IMR-90 (cell line): Measurements from ENCODE around the gene ARF5. TPM values are rescaled to one million over a fixed set of nuclear protein-coding genes. Genes with fewer than 3 reads are reported as not detected.

Experiments
- ATAC-seq: fragments of 200-7000 bp; cut with Tn5 transposase; 2 replicates; pipeline ENCODE4 v1.9.1; 2020; ENCODE audit warnings: low read depth, mild to moderate bottlenecking, moderate library complexity
- BruUV-seq: library from RNA; stranded (reverse); fragments of 400-500 nt; replicated peaks from 2 replicates; lab custom pipeline; 2021; lab: Mats Ljungman, UMichigan
- CTCF ChIA-PET: fragments of 300-600 bp; formaldehyde crosslinking; extraction: SDS; loops from one replicate; lab custom pipeline; 2021; ENCODE audit warnings: antibody characterized with exemption; lab: Yijun Ruan, JAX
- POLR2A ChIA-PET: fragments of 300-600 bp; sonication (Branson Sonifier 250); formaldehyde crosslinking; loops from one replicate; lab custom pipeline; 2022; ENCODE audit warnings: antibody characterized with exemption; ENCODE audit not compliant: unreplicated experiment; lab: Charles Lee
- DNase-seq: peaks from one replicate; pipeline ENCODE4 v3.0.0; 2013
- H2AFZ ChIP-seq: replicated peaks from 2 replicates; pipeline ENCODE3; 2013; ENCODE audit warnings: low read length, mild to moderate bottlenecking; ENCODE audit not compliant: poor library complexity
- H2AK5ac ChIP-seq: 2 replicates; pipeline ENCODE4 v1.6.1; 2013; ENCODE audit warnings: low read depth, low read length, inconsistent platforms
- H2AK9ac ChIP-seq: replicated peaks from 2 replicates; pipeline ENCODE3; 2013; ENCODE audit warnings: mild to moderate bottlenecking, low read depth, low read length, moderate library complexity; ENCODE audit not compliant: poor library complexity
- H2BK120ac ChIP-seq: 2 replicates; pipeline ENCODE4 v1.6.1; 2013; ENCODE audit warnings: low read depth, low read length, inconsistent platforms
- H2BK15ac ChIP-seq: 3 replicates; pipeline ENCODE4 v1.6.1; 2013; ENCODE audit warnings: low read depth, low read length, inconsistent platforms
- H2BK20ac ChIP-seq: 2 replicates; pipeline ENCODE4 v1.6.1; 2013; ENCODE audit warnings: low read depth, mild to moderate bottlenecking, inconsistent platforms, low read length, moderate library complexity
- H2BK5ac ChIP-seq: 2 replicates; pipeline ENCODE4 v1.6.1; 2013; ENCODE audit warnings: mild to moderate bottlenecking, low read depth, low read length, inconsistent platforms; ENCODE audit not compliant: poor library complexity, severe bottlenecking
- H3K14ac ChIP-seq: replicated peaks from 2 replicates; pipeline ENCODE4 v1.6.1; 2013; ENCODE audit warnings: low read depth, low read length, inconsistent platforms
- H3K18ac ChIP-seq: 2 replicates; pipeline ENCODE4 v1.6.1; 2013; ENCODE audit warnings: low read depth, low read length, control low read depth
- H3K23ac ChIP-seq: 2 replicates; pipeline ENCODE4 v1.6.1; 2013; ENCODE audit warnings: low read depth, low read length, inconsistent platforms
- H3K27ac ChIP-seq: 2 replicates; pipeline ENCODE4 v1.5.1; 2013; ENCODE audit warnings: mild to moderate bottlenecking, control low read depth, low read length; ENCODE audit not compliant: insufficient read depth
- H3K27me3 ChIP-seq: 2 replicates; pipeline ENCODE4 v1.6.1; 2013; ENCODE audit warnings: low read length; ENCODE audit not compliant: control insufficient read depth, insufficient read depth
- H3K36me3 ChIP-seq: 2 replicates; pipeline ENCODE4 v1.6.1; 2013; ENCODE audit warnings: low read length, mixed read lengths; ENCODE audit not compliant: control insufficient read depth, insufficient read depth
- H3K4ac ChIP-seq: 2 replicates; pipeline ENCODE4 v1.6.1; 2013; ENCODE audit warnings: low read depth, low read length, inconsistent platforms
- H3K4me1 ChIP-seq: 2 replicates; pipeline ENCODE4 v1.6.1; 2013; ENCODE audit warnings: low read length, mixed read lengths; ENCODE audit not compliant: control insufficient read depth, insufficient read depth
- H3K4me2 ChIP-seq: 2 replicates; pipeline ENCODE4 v1.6.1; 2013; ENCODE audit warnings: low read depth, mild to moderate bottlenecking, control low read depth, low read length, moderate library complexity
- H3K4me3 ChIP-seq: 2 replicates; pipeline ENCODE4 v1.5.1; 2013; ENCODE audit warnings: low read depth, mild to moderate bottlenecking, control low read depth, low read length, moderate library complexity; ENCODE audit not compliant: insufficient read depth
- H3K56ac ChIP-seq: 2 replicates; pipeline ENCODE4 v1.6.1; 2013; ENCODE audit warnings: low read length, inconsistent platforms; ENCODE audit not compliant: insufficient read depth; ENCODE audit errors: extremely low read depth
- H3K79me1 ChIP-seq, 2 experiments: 2 replicates each; pipeline ENCODE4 v1.6.1; 2013; ENCODE audit warnings: low read length in 2 of 2, inconsistent platforms in 1 of 2, low read depth in 1 of 2
- H3K9ac ChIP-seq: 2 replicates; pipeline ENCODE4 v1.6.1; 2013; ENCODE audit warnings: low read depth, low read length, control low read depth
- H3K9me1 ChIP-seq: 2 replicates; pipeline ENCODE4 v1.6.1; 2013; ENCODE audit warnings: low read length, inconsistent platforms; ENCODE audit not compliant: insufficient read depth
- H3K9me3 ChIP-seq: 2 replicates; pipeline ENCODE4 v1.6.1; 2013; ENCODE audit warnings: low read length; ENCODE audit not compliant: control insufficient read depth, insufficient read depth
- H4K20me1 ChIP-seq: 2 replicates; pipeline ENCODE4 v1.6.1; 2013; ENCODE audit warnings: low read length, inconsistent platforms; ENCODE audit not compliant: insufficient read depth
- H4K5ac ChIP-seq: 2 replicates; pipeline ENCODE4 v1.6.1; 2013; ENCODE audit warnings: mild to moderate bottlenecking, low read depth, low read length, control low read depth
- H4K8ac ChIP-seq, 2 experiments: 2 replicates each; pipeline ENCODE4 v1.6.1; 2013; ENCODE audit warnings: low read depth in 2 of 2, low read length in 2 of 2, control low read depth in 1 of 2, inconsistent platforms in 1 of 2
- H4K91ac ChIP-seq: 2 replicates; pipeline ENCODE4 v1.6.1; 2013; ENCODE audit warnings: low read depth, low read length, inconsistent platforms; ENCODE audit not compliant: insufficient read depth
- BHLHE40 ChIP-seq: fragments of 150-350 bp; IDR thresholded peaks from 2 replicates; pipeline ENCODE4 v1.6.1; 2016; ENCODE audit warnings: mild to moderate bottlenecking, low read depth, low read length
- CEBPB ChIP-seq: IDR thresholded peaks from 2 replicates; pipeline ENCODE4 v1.6.1; 2012; ENCODE audit warnings: low read depth, low read length, improper control_type of control experiment
- FOS ChIP-seq: fragments of 150-350 bp; IDR thresholded peaks from 2 replicates; pipeline ENCODE4 v1.6.1; 2016; ENCODE audit warnings: low read depth, low read length
- MAFK ChIP-seq: IDR thresholded peaks from 2 replicates; pipeline ENCODE4 v1.6.1; 2012; ENCODE audit warnings: low read depth, low read length, improper control_type of control experiment
- MAZ ChIP-seq: IDR thresholded peaks from 2 replicates; pipeline ENCODE4 v1.6.1; 2012; ENCODE audit warnings: low read depth, mild to moderate bottlenecking, low read length, improper control_type of control experiment, moderate library complexity, borderline replicate concordance
- MXI1 ChIP-seq: IDR thresholded peaks from 2 replicates; pipeline ENCODE4 v1.6.1; 2012; ENCODE audit warnings: low read depth, mild to moderate bottlenecking, low read length, moderate library complexity, borderline replicate concordance
- NFE2L2 ChIP-seq: fragments of 150-350 bp; IDR thresholded peaks from 2 replicates; pipeline ENCODE4 v1.6.1; 2016; ENCODE audit warnings: low read depth, mild to moderate bottlenecking, low read length
- POLR2A ChIP-seq: IDR thresholded peaks from 2 replicates; pipeline ENCODE4 v1.6.1; 2012; ENCODE audit warnings: mild to moderate bottlenecking, low read depth, low read length
- RAD21 ChIP-seq: IDR thresholded peaks from 2 replicates; pipeline ENCODE4 v1.6.1; 2012; ENCODE audit warnings: low read length, improper control_type of control experiment
- RCOR1 ChIP-seq: IDR thresholded peaks from 2 replicates; pipeline ENCODE4 v1.6.1; 2012; ENCODE audit warnings: mild to moderate bottlenecking, low read length, improper control_type of control experiment; ENCODE audit not compliant: insufficient replicate concordance
- RFX5 ChIP-seq: IDR thresholded peaks from 2 replicates; pipeline ENCODE4 v1.8.0; 2012; ENCODE audit warnings: low read depth, mild to moderate bottlenecking, low read length, moderate library complexity
- WGBS, 2 experiments: methylation state at CpG; one replicate each; pipeline versions ENCODE4 v1.1.5 to v1.1.7; 2013; ENCODE audit warnings: missing lambda C conversion rate in 2 of 2; ENCODE audit not compliant: insufficient read length in 1 of 2; ENCODE audit errors: extremely low coverage in 2 of 2; 5-methylcytosine and 5-hydroxymethylcytosine counted together
- dilution Hi-C: fragments of 300-500 bp; cut with HindIII; formaldehyde crosslinking; loops from one replicate; pipeline ENCODE4 v1.14.3; 2018; ENCODE audit warnings: low sequenced_read_pairs; ENCODE audit not compliant: unreplicated experiment
- in situ Hi-C: fragments of 300-500 bp; cut with MboI; formaldehyde crosslinking; loops from 3 replicates; pipeline ENCODE4 v1.14.3; 2019; ENCODE audit warnings: low sequenced_read_pairs, inconsistent platforms, mixed read lengths
- intact Hi-C: fragments of 100-400 bp; cut with micrococcal nuclease; formaldehyde crosslinking; loops from 2 replicates; pipeline ENCODE4 v1.10.0; 2022
- polyA plus RNA-seq, 3 experiments: library from polyadenylated mRNA; depleted of rRNA; stranded (reverse); fragments of >200 nt; gene quantifications; 2 replicates each; pipeline ENCODE4 v1.2.3, GENCODE V29; 2012; ENCODE audit warnings: low replicate concordance in 1 of 3
- total RNA-seq: library from RNA; depleted of rRNA; stranded (reverse); fragments of >200 nt; gene quantifications from 2 replicates; pipeline ENCODE4 v1.2.3, GENCODE V29; 2012
- TF ChIP-seq, protein P1 (sequence below): fragments of 150-350 bp; IDR thresholded peaks from 2 replicates; pipeline ENCODE4 v1.6.1; 2016; ENCODE audit warnings: low read depth, mild to moderate bottlenecking, low read length, moderate library complexity, borderline replicate concordance
- TF ChIP-seq, protein P2 (sequence below): conservative IDR thresholded peaks from 2 replicates; pipeline ENCODE4 v1.5.1; 2012; ENCODE audit warnings: mild to moderate bottlenecking, low read depth, low read length, improper control_type of control experiment
- TF ChIP-seq, protein P3 (sequence below): fragments of 150-350 bp; IDR thresholded peaks from 2 replicates; pipeline ENCODE4 v1.6.1; 2017; ENCODE audit warnings: mild to moderate bottlenecking, antibody characterized with exemption, low read length, low read depth

ARF5 gene
- total and polyA plus RNA-seq, 2 of the 4 experiments (the other 2 are of a cell fraction), result 128 to 274 TPM

DNA sequence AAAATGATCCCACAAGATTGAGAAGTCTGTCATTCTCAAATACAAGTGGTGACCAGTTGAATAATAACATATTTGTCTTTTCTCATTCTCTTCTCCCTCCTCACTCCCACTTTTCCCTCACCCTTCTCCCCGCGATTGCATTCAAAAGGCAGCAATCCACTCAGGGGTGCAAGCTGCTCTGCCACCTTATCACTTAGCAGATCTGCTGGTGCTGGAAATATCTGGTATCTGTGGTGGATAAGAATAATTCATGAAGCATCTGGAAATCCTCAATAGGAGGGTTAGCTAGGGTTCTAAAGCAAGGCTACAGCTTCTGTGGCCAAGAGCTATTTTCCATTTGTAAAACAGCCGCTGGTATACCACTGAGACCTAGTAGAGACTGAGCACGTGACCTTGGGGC is 46.7 kb upstream of the ARF5 start:
- in situ Hi-C loops, result no loop called here

More for the DNA sequence above, 46.7 kb upstream of the ARF5 start:
- CTCF ChIA-PET, result no interaction called here
- POLR2A ChIA-PET, result no interaction called here
- no peak overlapping the region for H3K9ac ChIP-seq
- H3K4me3 ChIP-seq, result no peak overlapping the region
- H3K4ac ChIP-seq, result no peak overlapping the region
- no peak overlapping the region for H2AFZ ChIP-seq
- H3K27me3 ChIP-seq, result peaks cover 11% of the 10 kb centered on the region
- no peaks in the 10 kb centered on the region for H3K9me3 ChIP-seq
- no peak overlapping the region for H4K5ac ChIP-seq
- intact Hi-C loops (no loop called here), dilution Hi-C loops (no loop called here)
- H3K56ac ChIP-seq, result no peak overlapping the region
- BruUV-seq, result no TSS peak
- no peak overlapping the region for H2BK120ac ChIP-seq
- no peak overlapping the region for H3K18ac ChIP-seq
- no peaks in the 10 kb centered on the region for H3K9me1 ChIP-seq
- H2AK5ac ChIP-seq, result no peak overlapping the region
- no peak overlapping the region for H2BK20ac ChIP-seq
- H3K4me2 ChIP-seq, result no peak overlapping the region
- no peak overlapping the region for H2BK5ac ChIP-seq
- DNase-seq (no peak), ATAC-seq (no peak)
- H3K23ac ChIP-seq, result no peak overlapping the region
- no peak overlapping the region for H3K14ac ChIP-seq
- no peak overlapping the region for H2BK15ac ChIP-seq
- no peak overlapping the region for H4K91ac ChIP-seq
- no peak overlapping the region for H4K8ac ChIP-seq
- H3K27ac ChIP-seq, result no peak overlapping the region
- WGBS, 2 experiments, result 20% methylated on average over 1 of the region's 4 CpGs; no CpG with 5 or more reads in 1 of the 2 experiments
- H3K79me1 ChIP-seq, result no peaks in the 10 kb centered on the region
- H3K36me3 ChIP-seq, result no peaks in the 10 kb centered on the region
- no peaks in the 10 kb centered on the region for H3K4me1 ChIP-seq
- no peak overlapping the region for H2AK9ac ChIP-seq
- no peaks in the 10 kb centered on the region for H4K20me1 ChIP-seq
- TF ChIP-seq, protein P1, sequence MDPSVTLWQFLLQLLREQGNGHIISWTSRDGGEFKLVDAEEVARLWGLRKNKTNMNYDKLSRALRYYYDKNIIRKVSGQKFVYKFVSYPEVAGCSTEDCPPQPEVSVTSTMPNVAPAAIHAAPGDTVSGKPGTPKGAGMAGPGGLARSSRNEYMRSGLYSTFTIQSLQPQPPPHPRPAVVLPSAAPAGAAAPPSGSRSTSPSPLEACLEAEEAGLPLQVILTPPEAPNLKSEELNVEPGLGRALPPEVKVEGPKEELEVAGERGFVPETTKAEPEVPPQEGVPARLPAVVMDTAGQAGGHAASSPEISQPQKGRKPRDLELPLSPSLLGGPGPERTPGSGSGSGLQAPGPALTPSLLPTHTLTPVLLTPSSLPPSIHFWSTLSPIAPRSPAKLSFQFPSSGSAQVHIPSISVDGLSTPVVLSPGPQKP, result no peak
- TF ChIP-seq CEBPB, result no peak
- TF ChIP-seq POLR2A, result no peak
- no peak for TF ChIP-seq RAD21
- TF ChIP-seq RFX5, result no peak
- no peak for TF ChIP-seq RCOR1
- TF ChIP-seq FOS, result no peak
- TF ChIP-seq, protein P2, sequence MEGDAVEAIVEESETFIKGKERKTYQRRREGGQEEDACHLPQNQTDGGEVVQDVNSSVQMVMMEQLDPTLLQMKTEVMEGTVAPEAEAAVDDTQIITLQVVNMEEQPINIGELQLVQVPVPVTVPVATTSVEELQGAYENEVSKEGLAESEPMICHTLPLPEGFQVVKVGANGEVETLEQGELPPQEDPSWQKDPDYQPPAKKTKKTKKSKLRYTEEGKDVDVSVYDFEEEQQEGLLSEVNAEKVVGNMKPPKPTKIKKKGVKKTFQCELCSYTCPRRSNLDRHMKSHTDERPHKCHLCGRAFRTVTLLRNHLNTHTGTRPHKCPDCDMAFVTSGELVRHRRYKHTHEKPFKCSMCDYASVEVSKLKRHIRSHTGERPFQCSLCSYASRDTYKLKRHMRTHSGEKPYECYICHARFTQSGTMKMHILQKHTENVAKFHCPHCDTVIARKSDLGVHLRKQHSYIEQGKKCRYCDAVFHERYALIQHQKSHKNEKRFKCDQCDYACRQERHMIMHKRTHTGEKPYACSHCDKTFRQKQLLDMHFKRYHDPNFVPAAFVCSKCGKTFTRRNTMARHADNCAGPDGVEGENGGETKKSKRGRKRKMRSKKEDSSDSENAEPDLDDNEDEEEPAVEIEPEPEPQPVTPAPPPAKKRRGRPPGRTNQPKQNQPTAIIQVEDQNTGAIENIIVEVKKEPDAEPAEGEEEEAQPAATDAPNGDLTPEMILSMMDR, result no peak
- no peak for TF ChIP-seq BHLHE40
- no peak for TF ChIP-seq NFE2L2
- TF ChIP-seq MAZ, result no peak
- no peak for TF ChIP-seq MAFK
- TF ChIP-seq, protein P3, sequence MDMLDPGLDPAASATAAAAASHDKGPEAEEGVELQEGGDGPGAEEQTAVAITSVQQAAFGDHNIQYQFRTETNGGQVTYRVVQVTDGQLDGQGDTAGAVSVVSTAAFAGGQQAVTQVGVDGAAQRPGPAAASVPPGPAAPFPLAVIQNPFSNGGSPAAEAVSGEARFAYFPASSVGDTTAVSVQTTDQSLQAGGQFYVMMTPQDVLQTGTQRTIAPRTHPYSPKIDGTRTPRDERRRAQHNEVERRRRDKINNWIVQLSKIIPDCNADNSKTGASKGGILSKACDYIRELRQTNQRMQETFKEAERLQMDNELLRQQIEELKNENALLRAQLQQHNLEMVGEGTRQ, result no peak
- TF ChIP-seq MXI1, result no peak
